Mesenchymal stem cell (in vitro differentiated cells and primary cell): Measurements from ENCODE around the gene RAB32.

Experiments used
- DNase-seq: peaks from one replicate; pipeline ENCODE4 v3.0.0-alpha.2; 2013
- H2AFZ ChIP-seq: one replicate; pipeline ENCODE4 v1.6.1; 2013; ENCODE audit warnings: low read depth, mild to moderate bottlenecking, control low read depth, inconsistent platforms, low read length, moderate library complexity
- H2AK5ac ChIP-seq: 2 replicates; pipeline ENCODE4 v1.6.1; 2013; ENCODE audit warnings: low read length, moderate library complexity, mild to moderate bottlenecking, inconsistent platforms; ENCODE audit not compliant: severe bottlenecking
- H2BK120ac ChIP-seq: one replicate; pipeline ENCODE4 v1.6.1; 2013; ENCODE audit warnings: low read depth, mild to moderate bottlenecking, inconsistent platforms, low read length, moderate library complexity
- H2BK12ac ChIP-seq, 2 experiments: one replicate each; pipeline ENCODE4 v1.6.1; 2013; ENCODE audit warnings: inconsistent platforms in 2 of 2, low read length in 2 of 2, mild to moderate bottlenecking in 2 of 2, moderate library complexity in 2 of 2, control low read depth in 1 of 2
- H2BK15ac ChIP-seq: one replicate; pipeline ENCODE4 v1.6.1; 2013; ENCODE audit warnings: mild to moderate bottlenecking, low read depth, inconsistent platforms; ENCODE audit not compliant: poor library complexity, severe bottlenecking
- H2BK5ac ChIP-seq: 2 replicates; pipeline ENCODE4 v1.6.1; 2013; ENCODE audit warnings: low read depth, mild to moderate bottlenecking, low read length, control low read depth, inconsistent platforms; ENCODE audit not compliant: poor library complexity, severe bottlenecking
- H3K14ac ChIP-seq, 2 experiments: one replicate each; pipeline ENCODE4 v1.6.1; 2013; ENCODE audit warnings: inconsistent platforms in 2 of 2, low read length in 2 of 2, control low read depth in 1 of 2, mild to moderate bottlenecking in 1 of 2, moderate library complexity in 1 of 2
- H3K18ac ChIP-seq, 2 experiments: one replicate each; pipeline ENCODE4 v1.6.1; 2013; ENCODE audit warnings: inconsistent platforms in 2 of 2, low read length in 2 of 2, control low read depth in 1 of 2, low read depth in 1 of 2, mild to moderate bottlenecking in 1 of 2
- H3K23ac ChIP-seq, 2 experiments: one replicate each; pipeline ENCODE4 v1.6.1; 2013; ENCODE audit warnings: inconsistent platforms in 2 of 2, low read length in 2 of 2, mild to moderate bottlenecking in 2 of 2, moderate library complexity in 2 of 2, control low read depth in 1 of 2
- H3K27ac ChIP-seq: 2 replicates; pipeline ENCODE4 v1.5.1; 2013; ENCODE audit warnings: mild to moderate bottlenecking, moderate library complexity, low read length, control low read depth, inconsistent platforms; ENCODE audit not compliant: poor library complexity, severe bottlenecking
- H3K27me3 ChIP-seq, 2 experiments: 2 replicates each; pipeline versions ENCODE4 v1.6.1 to v1.7.0; 2013; ENCODE audit warnings: low read length in 2 of 2, mild to moderate bottlenecking in 2 of 2, moderate library complexity in 2 of 2, control low read depth in 1 of 2, inconsistent platforms in 1 of 2; ENCODE audit not compliant: control insufficient read depth in 1 of 2, insufficient read depth in 1 of 2
- H3K36me3 ChIP-seq, 2 experiments: 2 replicates each; pipeline versions ENCODE4 v1.6.1 to v1.7.0; 2013; ENCODE audit warnings: low read length in 2 of 2, control low read depth in 1 of 2, inconsistent platforms in 1 of 2, low read depth in 1 of 2, mild to moderate bottlenecking in 1 of 2; ENCODE audit not compliant: insufficient read depth in 2 of 2, control insufficient read depth in 1 of 2
- H3K4ac ChIP-seq, 2 experiments: one replicate each; pipeline ENCODE4 v1.6.1; 2013; ENCODE audit warnings: inconsistent platforms in 2 of 2, low read length in 2 of 2, mild to moderate bottlenecking in 2 of 2, moderate library complexity in 2 of 2, control low read depth in 1 of 2, low read depth in 1 of 2
- H3K4me1 ChIP-seq: 2 replicates; pipeline ENCODE4 v1.6.1; 2013; ENCODE audit warnings: low read depth, low read length, control low read depth; ENCODE audit not compliant: control insufficient read depth, insufficient read depth
- H3K4me2 ChIP-seq: 2 replicates; pipeline ENCODE4 v1.6.1; 2013; ENCODE audit warnings: low read length, mild to moderate bottlenecking, inconsistent platforms; ENCODE audit not compliant: poor library complexity, severe bottlenecking
- H3K4me3 ChIP-seq, 2 experiments: 2 replicates each; pipeline versions ENCODE4 v1.5.1 to v1.7.0; 2013; ENCODE audit warnings: low read length in 2 of 2, mild to moderate bottlenecking in 2 of 2, control low read depth in 1 of 2, low read depth in 1 of 2; ENCODE audit not compliant: insufficient read depth in 1 of 2
- H3K79me1 ChIP-seq: replicated peaks from 2 replicates; pipeline ENCODE4 v1.6.1; 2013; ENCODE audit warnings: mild to moderate bottlenecking, control low read depth, low read length, inconsistent platforms; ENCODE audit not compliant: poor library complexity, severe bottlenecking
- H3K9ac ChIP-seq: 2 replicates; pipeline ENCODE4 v1.7.0; 2013; ENCODE audit warnings: mild to moderate bottlenecking, low read length, moderate library complexity
- H3K9me3 ChIP-seq: 2 replicates; pipeline ENCODE4 v1.7.0; 2013; ENCODE audit warnings: mild to moderate bottlenecking, low read length; ENCODE audit not compliant: control insufficient read depth
- H4K8ac ChIP-seq: one replicate; pipeline ENCODE4 v1.6.1; 2013; ENCODE audit warnings: inconsistent platforms, mild to moderate bottlenecking, low read length, moderate library complexity
- H4K91ac ChIP-seq: one replicate; pipeline ENCODE4 v1.6.1; 2013; ENCODE audit warnings: mild to moderate bottlenecking, low read length, inconsistent platforms
- WGBS: methylation state at CpG from one replicate; pipeline ENCODE4 v1.1.7; 2013; ENCODE audit warnings: mixed read lengths; 5-methylcytosine and 5-hydroxymethylcytosine counted together

RAB32 gene

GRCh38 chr6:146594495-146594894 is 50.9 kb downstream of the RAB32 start:
- Histone ChIP-seq H2AK5ac (no peak overlapping the region), H3K23ac (no peak overlapping the region), H3K27me3 (no peaks in the 10 kb centered on the region), H3K9me3 (no peaks in the 10 kb centered on the region), H4K91ac (no peak overlapping the region), H3K4ac (no peak overlapping the region), H3K18ac (no peak overlapping the region), H3K79me1 (no peaks in the 10 kb centered on the region), H2BK5ac (no peak overlapping the region), H3K4me3 (no peak overlapping the region), H3K14ac (no peak overlapping the region), H3K27ac (no peak overlapping the region), H2BK12ac (no peak overlapping the region), H2AFZ (no peak overlapping the region), H2BK15ac (no peak overlapping the region), H3K4me2 (no peak overlapping the region), H4K8ac (no peak overlapping the region), H3K4me1 (peaks cover 9% of the 10 kb centered on the region), H3K9ac (no peak overlapping the region), H2BK120ac (no peak overlapping the region), H3K36me3 (no peaks in the 10 kb centered on the region)
- WGBS: no CpG with 5 or more reads among the region's 1 CpG
- DNase-seq: no peak

- H2BK120ac ChIP-seq: no peak overlapping the region
- no peak for DNase-seq
- H3K23ac ChIP-seq: no peak overlapping the region
- no peaks in the 10 kb centered on the region for H3K79me1 ChIP-seq
- H2BK12ac ChIP-seq: no peak overlapping the region
- H3K9me3 ChIP-seq: no peaks in the 10 kb centered on the region
- no peak overlapping the region for H3K18ac ChIP-seq
- H3K36me3 ChIP-seq: no peaks in the 10 kb centered on the region
- H3K9ac ChIP-seq: no peak overlapping the region
- H2BK5ac ChIP-seq: peak overlapping the region; percentile 24
- H3K27me3 ChIP-seq: no peaks in the 10 kb centered on the region
- H3K4me2 ChIP-seq: no peak overlapping the region
- no peak overlapping the region for H3K27ac ChIP-seq
- H3K14ac ChIP-seq: no peak overlapping the region
- H3K4me1 ChIP-seq: peaks cover 9% of the 10 kb centered on the region
- no peak overlapping the region for H2AFZ ChIP-seq
- WGBS: 100% methylated on average over 2 of the region's 2 CpGs
- H2AK5ac ChIP-seq: no peak overlapping the region
- H4K91ac ChIP-seq: no peak overlapping the region
- H3K4ac ChIP-seq: no peak overlapping the region
- no peak overlapping the region for H4K8ac ChIP-seq
- H3K4me3 ChIP-seq: no peak overlapping the region
- no peak overlapping the region for H2BK15ac ChIP-seq
Observed at GRCh38 chr6:146595972-146596731, 52.5 kb downstream of the RAB32 start.

- H2BK120ac ChIP-seq: no peak within 1 kb of the TSS
- no peak within 1 kb of the TSS for H2BK12ac ChIP-seq
- no peak within 1 kb of the TSS for H3K4ac ChIP-seq
- H3K9ac ChIP-seq: peak within 1 kb of the TSS; percentile 79
- H2BK5ac ChIP-seq: no peak within 1 kb of the TSS
- peak within 1 kb of the TSS; percentile 61 for H2AFZ ChIP-seq
- H3K79me1 ChIP-seq: no peaks in the 10 kb centered on the region
- H3K14ac ChIP-seq: peak within 1 kb of the TSS in 1 of 2 experiments; percentile 13
- H3K23ac ChIP-seq: no peak within 1 kb of the TSS
- H3K9me3 ChIP-seq: no peaks in the 10 kb centered on the region
- peak; percentile 64 for DNase-seq
- H4K91ac ChIP-seq: no peak within 1 kb of the TSS
- no peaks in the 10 kb centered on the region for H3K36me3 ChIP-seq
- no peak within 1 kb of the TSS for H4K8ac ChIP-seq
- H2AK5ac ChIP-seq: no peak within 1 kb of the TSS
- H3K4me1 ChIP-seq: peaks cover 9% of the 10 kb centered on the region
- H2BK15ac ChIP-seq: no peak within 1 kb of the TSS
- no peak within 1 kb of the TSS for H3K27ac ChIP-seq
- 4% methylated on average over 32 of the region's 32 CpGs for WGBS
- H3K4me2 ChIP-seq: peak within 1 kb of the TSS; percentile 61
- no peaks in the 10 kb centered on the region for H3K27me3 ChIP-seq
- H3K18ac ChIP-seq: no peak within 1 kb of the TSS
- peak within 1 kb of the TSS; percentile 55 to 79 for H3K4me3 ChIP-seq
Observed at GRCh38 chr6:146598772-146599405, 55.3 kb downstream of the RAB32 start, which contains the start of gene ADGB. Gene ADGB, plus strand, starts transcription at chr6:146598972. Its CDS starts 69 bp downstream, at chr6:146599041.

- Histone ChIP-seq H3K27ac (no peak overlapping the region), H3K14ac (no peak overlapping the region), H4K8ac (no peak overlapping the region), H2AK5ac (no peak overlapping the region), H2AFZ (no peak overlapping the region), H3K4me2 (no peak overlapping the region), H3K4me1 (peaks cover 7% of the 10 kb centered on the region), H2BK120ac (no peak overlapping the region), H4K91ac (no peak overlapping the region), H2BK15ac (no peak overlapping the region), H2BK12ac (no peak overlapping the region), H3K18ac (no peak overlapping the region), H3K9ac (no peak overlapping the region), H3K9me3 (no peaks in the 10 kb centered on the region), H3K4ac (no peak overlapping the region), H3K36me3 (no peaks in the 10 kb centered on the region), H3K23ac (no peak overlapping the region), H2BK5ac (no peak overlapping the region), H3K4me3 (no peak overlapping the region), H3K27me3 (no peaks in the 10 kb centered on the region), H3K79me1 (no peaks in the 10 kb centered on the region)
- no CpG with 5 or more reads among the region's 4 CpGs for WGBS
- no peak for DNase-seq
Observed at GRCh38 chr6:146601352-146601751, 57.7 kb downstream of the RAB32 start.
